ENCODE data around the gene ZNF862.
A peak's percentile ranks its signal among the peaks of the same experiment; 100 is the strongest.
"Not testable (repeated sequence)": the region's sequence is repeated elsewhere in the genome, so short reads cannot be mapped to it uniquely, and the experiment has no call there.

Gene ZNF862

GRCh38 chr7:149825567-149826343 lies 12.4 kb upstream of the ZNF862 start:
- DNase-seq = no peak

GRCh38 chr7:149826344-149827088 lies 11.7 kb upstream of the ZNF862 start:
- DNase-seq = peak; percentile 55

- no peak for DNase-seq
Measured at GRCh38 chr7:149827089-149827981, 10.8 kb upstream of the ZNF862 start.

- no peak for DNase-seq
Measured at GRCh38 chr7:149828357-149829309, 9.5 kb upstream of the ZNF862 start.

- not testable (repeated sequence) for DNase-seq
Measured at GRCh38 chr7:149830527-149830926, 7.6 kb upstream of the ZNF862 start.

GRCh38 chr7:149830997-149831740 lies 7.0 kb upstream of the ZNF862 start:
- DNase-seq = no peak

GRCh38 chr7:149831741-149832219 lies 6.4 kb upstream of the ZNF862 start:
- DNase-seq = no peak

GRCh38 chr7:149832332-149833041 lies 5.7 kb upstream of the ZNF862 start:
- no peak for DNase-seq

GRCh38 chr7:149833495-149834130 lies 4.6 kb upstream of the ZNF862 start:
- DNase-seq = no peak

- DNase-seq = no peak
Measured at GRCh38 chr7:149834601-149835000, 3.6 kb upstream of the ZNF862 start.

GRCh38 chr7:149836434-149836833 lies 1.7 kb upstream of the ZNF862 start:
- DNase-seq = no peak

GRCh38 chr7:149837564-149838223 lies 481 bp upstream of the ZNF862 start:
- no peak for DNase-seq

GRCh38 chr7:149838992-149839408 lies 825 bp downstream of the ZNF862 start:
- DNase-seq = no peak

GRCh38 chr7:149839933-149840332 lies 1.8 kb downstream of the ZNF862 start:
- no peak for DNase-seq

GRCh38 chr7:149843566-149843965 lies 5.4 kb downstream of the ZNF862 start:
- DNase-seq = no peak

GRCh38 chr7:149844445-149844844 lies 6.3 kb downstream of the ZNF862 start:
- DNase-seq = no peak

- DNase-seq = no peak
Measured at GRCh38 chr7:149845257-149845980, 7.2 kb downstream of the ZNF862 start.

GRCh38 chr7:149846021-149846420 lies 7.8 kb downstream of the ZNF862 start:
- no peak for DNase-seq
